HG02588 (cell line): ENCODE data around the gene CARD9.
"Not testable (repeated sequence)": the region's sequence is repeated elsewhere in the genome, so short reads cannot be mapped to it uniquely, and the experiment has no call there.

Experiments used
- ATAC-seq: cut with Tn5 transposase; IDR thresholded peaks from one replicate; pipeline ENCODE4 v1.9.1; 2021; ENCODE audit warnings: mild to moderate bottlenecking, moderate library complexity; ENCODE audit not compliant: unreplicated experiment

CARD9 gene, protein sequence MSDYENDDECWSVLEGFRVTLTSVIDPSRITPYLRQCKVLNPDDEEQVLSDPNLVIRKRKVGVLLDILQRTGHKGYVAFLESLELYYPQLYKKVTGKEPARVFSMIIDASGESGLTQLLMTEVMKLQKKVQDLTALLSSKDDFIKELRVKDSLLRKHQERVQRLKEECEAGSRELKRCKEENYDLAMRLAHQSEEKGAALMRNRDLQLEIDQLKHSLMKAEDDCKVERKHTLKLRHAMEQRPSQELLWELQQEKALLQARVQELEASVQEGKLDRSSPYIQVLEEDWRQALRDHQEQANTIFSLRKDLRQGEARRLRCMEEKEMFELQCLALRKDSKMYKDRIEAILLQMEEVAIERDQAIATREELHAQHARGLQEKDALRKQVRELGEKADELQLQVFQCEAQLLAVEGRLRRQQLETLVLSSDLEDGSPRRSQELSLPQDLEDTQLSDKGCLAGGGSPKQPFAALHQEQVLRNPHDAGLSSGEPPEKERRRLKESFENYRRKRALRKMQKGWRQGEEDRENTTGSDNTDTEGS

GRCh38 chr9:136373300-136374182 is at the start of gene CARD9:
Gene CARD9, minus strand, starts transcription at chr9:136373669. Its CDS starts 1,591 bp downstream, at chr9:136372078.
- no peak for ATAC-seq

- ATAC-seq: no peak
These were observed 49.4 kb upstream of the CARD9 start for GRCh38 chr9:136422876-136423275.

DNA sequence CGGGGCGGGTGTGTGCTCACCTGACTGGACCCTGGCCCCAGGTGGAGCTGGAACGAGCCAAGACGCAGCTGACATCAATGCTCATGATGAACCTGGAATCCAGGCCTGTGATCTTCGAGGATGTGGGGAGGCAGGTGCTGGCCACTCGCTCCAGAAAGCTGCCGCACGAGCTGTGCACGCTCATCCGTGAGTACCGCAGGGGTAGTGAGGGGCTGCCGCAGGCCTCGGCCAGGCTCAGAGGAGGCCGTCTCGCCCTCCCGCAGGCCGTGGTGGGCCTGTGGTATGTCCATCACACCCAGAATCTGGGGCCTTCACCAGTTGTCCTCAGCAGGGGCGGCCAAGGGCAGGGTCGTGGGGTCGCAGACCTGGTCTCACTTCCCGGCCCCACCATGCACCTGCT is 48.3 kb upstream of the CARD9 start:
- ATAC-seq: no peak

DNA sequence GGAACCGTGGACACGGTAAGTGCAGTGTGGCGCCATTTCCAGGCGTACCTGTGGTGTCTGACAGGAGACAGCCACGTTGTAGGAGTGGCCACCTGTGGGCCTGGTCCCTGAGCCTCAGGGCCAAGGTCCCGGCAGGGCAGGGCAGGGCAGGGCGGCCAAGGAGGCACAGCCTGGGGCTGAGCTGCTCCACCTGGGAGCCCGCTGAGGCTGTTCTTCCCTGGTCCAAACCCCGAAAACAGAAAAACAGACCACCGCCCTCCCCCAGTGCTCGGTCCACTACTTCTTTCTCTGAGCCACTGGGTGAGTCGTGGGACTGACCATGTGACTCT is 45.6 kb upstream of the CARD9 start:
- no peak for ATAC-seq

GRCh38 chr9:136418182-136419091 is 45.0 kb upstream of the CARD9 start:
- no peak for ATAC-seq

GRCh38 chr9:136416914-136417313 is 43.4 kb upstream of the CARD9 start:
- ATAC-seq: no peak

DNA sequence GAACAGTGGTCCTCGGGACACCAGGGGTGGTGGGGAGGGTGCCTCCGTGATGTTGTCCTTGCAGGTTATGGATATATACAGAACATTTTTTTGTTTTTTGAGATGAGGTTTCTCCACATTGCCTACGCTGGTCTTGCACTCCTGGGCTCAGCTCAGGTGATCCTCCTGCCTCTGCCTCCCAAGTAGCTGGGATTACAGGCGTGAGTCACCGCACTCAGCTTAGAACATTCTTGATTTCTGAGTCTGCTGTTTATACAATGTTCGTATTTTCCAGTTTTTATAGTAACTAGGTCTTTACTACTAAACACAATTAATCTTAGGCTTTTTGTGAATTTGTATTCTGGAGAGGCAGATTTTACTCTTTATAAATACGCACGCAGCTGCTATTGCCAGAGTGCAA is 43.0 kb upstream of the CARD9 start:
- ATAC-seq: no peak

GRCh38 chr9:136412962-136413361 is 39.5 kb upstream of the CARD9 start:
- ATAC-seq: no peak

GRCh38 chr9:136411378-136411777 is 37.9 kb upstream of the CARD9 start:
- no peak for ATAC-seq

GRCh38 chr9:136410500-136411287 is 37.2 kb upstream of the CARD9 start, which contains the start of the genes ENTR1 and PMPCA:
Gene ENTR1, minus strand, starts transcription at chr9:136410614. Its CDS starts 217 bp downstream, at chr9:136410397.
Gene PMPCA, plus strand, starts transcription at chr9:136410658. Its CDS starts 11 bp downstream, at chr9:136410669.
- ATAC-seq: peak; percentile 82

DNA sequence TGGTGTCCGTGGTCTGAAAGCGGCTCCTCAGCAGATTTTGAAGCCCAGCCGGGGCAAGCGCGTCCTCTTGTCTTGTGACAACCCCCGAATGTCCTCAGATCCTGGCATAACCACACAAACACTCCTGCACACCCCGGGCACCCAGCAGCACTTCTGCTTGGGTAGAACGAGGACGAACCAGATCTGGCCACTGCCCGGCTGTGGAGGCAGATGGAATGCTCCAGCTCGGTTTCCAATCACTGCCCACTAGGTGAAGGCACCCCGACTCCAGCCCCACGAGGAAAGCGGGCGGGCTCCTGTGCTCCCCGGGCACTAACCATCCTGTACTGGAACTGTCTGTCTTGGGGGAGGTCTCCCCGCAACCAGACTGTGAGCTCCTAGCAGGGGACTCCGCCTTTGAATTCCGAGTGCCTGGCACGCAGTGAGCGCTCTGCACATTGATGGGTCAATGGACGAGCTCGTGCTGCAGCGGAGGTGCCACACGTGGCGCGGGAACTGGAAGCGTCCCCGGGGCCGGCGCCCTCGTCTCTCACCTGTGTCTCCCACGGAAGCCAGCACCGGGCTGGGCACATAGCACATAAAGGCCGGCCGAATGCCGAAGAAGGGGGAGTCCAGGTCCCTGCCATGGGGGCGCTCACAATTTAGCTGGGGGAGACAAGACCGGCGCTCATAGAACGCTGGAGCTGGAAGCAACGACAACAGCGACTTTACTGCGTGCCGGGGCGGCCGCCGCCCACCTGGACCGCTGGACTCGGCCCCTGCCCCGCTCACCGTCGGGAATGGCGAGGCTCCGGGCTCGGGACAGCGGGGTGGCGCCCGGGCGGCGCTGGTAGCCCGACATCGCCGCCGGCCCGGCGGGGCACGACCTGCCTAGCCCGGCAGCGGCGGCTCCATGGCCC is 36.3 kb upstream of the CARD9 start:
- ATAC-seq: peak; percentile 19

DNA sequence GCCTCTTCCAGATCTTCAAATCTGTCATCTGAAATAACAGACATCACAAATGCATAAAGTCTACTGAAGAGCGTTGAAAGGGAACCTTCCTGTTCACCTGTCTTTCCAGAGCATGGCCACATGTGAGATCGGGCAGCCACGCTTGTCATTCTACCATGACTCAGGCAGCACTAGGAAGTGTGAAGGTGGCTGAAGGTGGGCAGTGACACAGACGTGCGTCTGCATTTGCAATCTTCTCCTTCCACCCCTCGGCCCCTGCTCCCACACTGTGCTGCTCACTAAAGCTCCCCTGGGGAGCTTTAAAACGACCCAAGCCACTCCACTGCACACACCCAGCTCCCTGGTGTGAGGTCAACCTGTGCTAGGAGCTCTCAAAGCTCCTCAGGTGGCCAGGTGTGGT is 34.4 kb upstream of the CARD9 start:
- ATAC-seq: no peak

DNA sequence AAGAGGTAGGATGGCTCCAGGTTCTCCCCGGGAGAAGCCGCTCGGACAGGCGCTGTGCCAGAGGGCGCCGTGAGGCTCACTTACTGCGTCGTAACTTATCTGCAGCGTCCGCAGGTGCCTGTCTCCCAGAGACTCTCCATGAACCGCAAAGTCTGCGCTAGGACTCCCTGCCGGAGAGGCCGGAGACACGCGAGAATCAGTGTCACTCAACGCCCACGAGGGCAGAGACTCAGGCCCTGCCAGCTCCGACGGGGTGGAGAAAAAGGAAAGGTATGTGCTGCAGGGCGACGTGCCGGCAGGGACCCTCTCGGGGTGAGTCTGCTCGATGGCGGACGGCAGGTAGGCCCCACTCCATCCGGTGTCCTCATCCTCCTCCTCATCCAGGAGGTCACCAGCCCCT is 33.6 kb upstream of the CARD9 start:
- not testable (repeated sequence) for ATAC-seq

DNA sequence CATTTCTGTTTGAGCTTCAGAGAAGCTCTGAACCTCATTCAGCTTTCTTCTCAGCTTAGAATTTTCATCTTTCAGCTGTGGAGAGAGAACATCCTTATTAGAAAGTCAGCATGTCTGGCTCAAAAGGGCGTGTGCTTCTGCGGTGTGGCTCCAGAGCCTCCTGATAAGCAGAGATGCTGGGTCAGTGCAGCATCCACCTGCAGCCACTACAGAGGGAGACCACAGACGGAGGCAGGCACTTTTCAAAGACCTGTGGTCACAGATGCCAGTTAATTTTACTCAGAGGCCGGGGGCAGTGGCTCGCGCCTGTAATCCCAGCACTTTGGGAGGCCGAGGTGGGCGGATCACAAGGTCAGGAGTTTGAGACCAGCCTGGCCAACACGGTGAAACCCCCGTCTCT is 32.4 kb upstream of the CARD9 start:
- not testable (repeated sequence) for ATAC-seq

DNA sequence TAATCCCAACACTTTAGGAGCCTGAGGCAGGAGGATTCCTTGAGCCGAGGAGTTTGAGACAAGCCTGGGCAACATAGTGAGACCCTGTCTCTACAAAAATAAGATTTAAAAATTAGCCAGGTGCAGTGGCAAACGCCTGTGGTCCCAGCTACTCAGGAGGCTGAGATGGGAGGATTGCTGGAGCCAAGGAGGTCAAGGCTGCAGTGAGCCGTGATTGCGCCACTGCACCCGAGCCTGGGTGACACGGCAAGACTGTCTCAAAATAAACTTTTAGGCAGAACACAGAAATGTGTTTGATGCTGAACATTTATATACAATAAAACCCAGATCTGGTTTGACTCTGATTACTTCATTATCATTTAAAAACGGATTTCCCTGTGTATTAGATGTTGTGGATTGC is 32.0 kb upstream of the CARD9 start:
- no peak for ATAC-seq

GRCh38 chr9:136404801-136405136 is 31.3 kb upstream of the CARD9 start:
- no peak for ATAC-seq

DNA sequence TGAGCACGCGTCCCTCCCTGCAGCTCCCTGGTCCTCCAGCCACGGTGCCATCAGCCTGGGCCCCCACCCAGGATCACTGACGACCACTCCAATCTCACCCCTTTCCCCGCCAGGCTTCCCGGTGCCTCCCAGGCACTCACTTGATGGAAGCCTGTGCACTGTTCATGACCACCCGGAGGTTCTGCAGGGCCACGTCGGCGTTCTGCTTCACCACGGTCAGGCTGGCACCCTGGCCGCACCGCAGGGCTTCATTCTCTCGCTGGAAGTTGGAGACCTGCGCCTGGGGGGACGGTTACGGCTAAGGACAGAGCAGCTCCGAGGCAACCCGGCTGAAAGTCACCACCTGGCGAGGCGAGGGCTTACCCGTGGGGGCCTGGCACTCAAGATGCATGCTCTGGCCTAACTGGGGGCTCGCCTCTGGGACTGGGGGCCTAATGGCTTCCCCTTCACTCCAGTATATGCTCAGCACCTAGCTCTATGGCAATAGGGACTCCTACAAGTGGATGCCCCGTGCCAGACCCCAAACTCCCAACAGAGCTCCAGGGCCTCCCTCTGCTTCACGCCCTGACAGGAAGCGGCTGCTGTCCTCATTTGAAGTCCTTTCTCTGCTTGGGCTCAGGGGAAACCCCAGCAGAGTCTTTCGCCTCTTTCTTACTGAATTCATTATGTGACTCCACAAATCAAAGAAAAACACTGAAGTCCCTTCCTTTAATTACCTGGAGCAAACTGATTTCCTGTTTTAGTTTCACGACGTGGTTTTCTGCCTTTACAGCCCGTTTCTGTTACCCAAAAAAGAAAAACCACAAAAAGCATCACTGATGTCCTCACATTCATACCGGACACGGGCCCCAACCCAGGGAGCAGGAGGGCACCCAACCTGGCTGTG is 30.7 kb upstream of the CARD9 start:
- ATAC-seq: no peak

DNA sequence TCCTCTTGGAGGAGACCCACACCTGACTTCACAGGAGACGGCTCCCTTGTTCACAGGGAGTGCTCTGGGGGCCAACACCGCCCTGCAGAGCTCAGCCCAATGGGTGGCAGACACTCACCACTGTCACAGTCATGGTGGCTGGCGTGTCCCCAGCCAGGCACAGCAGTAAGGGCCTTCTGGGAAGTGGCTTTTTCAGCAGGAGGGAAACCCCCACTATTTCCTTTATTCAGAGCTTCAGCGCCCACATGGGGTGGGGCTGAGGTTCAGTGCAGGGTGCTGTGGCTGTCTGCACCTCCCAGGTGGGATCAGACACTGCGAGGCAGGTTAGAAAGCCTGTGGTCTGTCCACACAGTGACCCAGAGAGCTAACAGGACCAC is 30.1 kb upstream of the CARD9 start:
- ATAC-seq: no peak
